Ascending aorta (tissue), 2 donors: ENCODE results near the gene RUNX2. TPM values are rescaled to one million over a fixed set of nuclear protein-coding genes. Genes with fewer than 3 reads are reported as not detected.
"Not testable (repeated sequence)": the region's sequence is repeated elsewhere in the genome, so short reads cannot be mapped to it uniquely, and the experiment has no call there.

Experiments
- DNase-seq, 2 donors: peaks; one replicate each; pipeline ENCODE4 v3.0.0-alpha.2; 2019; ENCODE audit warnings: low spot score in 2 of 2
- H3K27ac ChIP-seq, 2 donors: fragments of 200-600 bp; sonication (generic); one replicate each; pipeline ENCODE4 v1.5.1; 2016 to 2017; ENCODE audit warnings: mild to moderate bottlenecking in 1 of 2
- H3K27me3 ChIP-seq: fragments of 200-600 bp; sonication (generic); one replicate; pipeline ENCODE4 v1.5.1; 2017
- H3K36me3 ChIP-seq, 2 donors: fragments of 200-600 bp; sonication (generic); one replicate each; pipeline ENCODE4 v1.5.1; 2016
- H3K4me1 ChIP-seq, 2 donors: fragments of 200-600 bp; sonication (generic); one replicate each; pipeline ENCODE4 v1.5.1; 2016 to 2017; ENCODE audit warnings: mild to moderate bottlenecking in 1 of 2
- H3K4me3 ChIP-seq, 2 donors: fragments of 200-600 bp; sonication (generic); one replicate each; pipeline ENCODE4 v1.5.1; 2016 to 2017; ENCODE audit warnings: mild to moderate bottlenecking in 1 of 2
- H3K9me3 ChIP-seq, 2 donors: fragments of 200-600 bp; sonication (generic); one replicate each; pipeline ENCODE4 v1.5.1; 2016
- CTCF ChIP-seq, 3 experiments: fragments of 200-600 bp in 2 of 3; fragments of 450-650 bp in 1 of 3; sonication (generic) in 2 of 3; IDR thresholded peaks; one replicate each; pipeline ENCODE4 v1.5.1; 2016 to 2019; ENCODE audit warnings: antibody characterized with exemption in 3 of 3, mild to moderate bottlenecking in 1 of 3, moderate library complexity in 1 of 3
- intact Hi-C: fragments of 100-400 bp; cut with DNase I; formaldehyde crosslinking; loops from one replicate; pipeline ENCODE4 v1.15.1; 2023
- total RNA-seq: library from RNA; depleted of rRNA; stranded (reverse); fragments of >200 nt; gene quantifications from one replicate; pipeline ENCODE4 v1.1.0, GENCODE V29; 2016

The RUNX2 gene
- total RNA-seq, 1 donor from 2014 or later = 0.21 TPM

- no peaks in the 10 kb centered on the region for H3K36me3 ChIP-seq
- intact Hi-C loops = no loop called here
Measured at GRCh38 chr6:45460166-45460565, 132.0 kb downstream of the RUNX2 start.

GRCh38 chr6:45461486-45461885, 133.4 kb downstream of the RUNX2 start:
- Histone ChIP-seq H3K4me3 (no peak overlapping the region), H3K36me3 (no peaks in the 10 kb centered on the region), H3K4me1 (no peaks in the 10 kb centered on the region), H3K9me3 (no peaks in the 10 kb centered on the region), H3K27me3 (no peaks in the 10 kb centered on the region), H3K27ac (no peak overlapping the region)
- no peak for DNase-seq
- intact Hi-C loops = no loop called here
- no peak for TF ChIP-seq CTCF (IDR thresholded peaks at IDR 0.05)

More at GRCh38 chr6:45460166-45460565, 132.0 kb downstream of the RUNX2 start:
- H3K4me1 ChIP-seq = no peaks in the 10 kb centered on the region
- DNase-seq = no peak
- no peak overlapping the region for H3K27ac ChIP-seq
- H3K9me3 ChIP-seq = no peaks in the 10 kb centered on the region
- TF ChIP-seq CTCF (IDR thresholded peaks at IDR 0.05) = no peak
- no peak overlapping the region for H3K4me3 ChIP-seq
- no peaks in the 10 kb centered on the region for H3K27me3 ChIP-seq

- Histone ChIP-seq H3K4me3 (no peak overlapping the region), H3K27ac (no peak overlapping the region), H3K9me3 (no peaks in the 10 kb centered on the region), H3K4me1 (no peaks in the 10 kb centered on the region), H3K27me3 (no peaks in the 10 kb centered on the region), H3K36me3 (no peaks in the 10 kb centered on the region)
- intact Hi-C loops = no loop called here
- no peak for TF ChIP-seq CTCF (IDR thresholded peaks at IDR 0.05)
- DNase-seq = no peak
Measured at GRCh38 chr6:45462190-45463134, 134.3 kb downstream of the RUNX2 start.

GRCh38 chr6:45464685-45465084, 136.6 kb downstream of the RUNX2 start:
- DNase-seq = no peak
- no peaks in the 10 kb centered on the region for H3K4me1 ChIP-seq
- H3K27me3 ChIP-seq = no peaks in the 10 kb centered on the region
- no peaks in the 10 kb centered on the region for H3K9me3 ChIP-seq
- intact Hi-C loops = no loop called here
- H3K4me3 ChIP-seq = no peak overlapping the region
- no peaks in the 10 kb centered on the region for H3K36me3 ChIP-seq
- TF ChIP-seq CTCF (IDR thresholded peaks at IDR 0.05) = no peak
- no peak overlapping the region for H3K27ac ChIP-seq

GRCh38 chr6:45466686-45467085, 138.6 kb downstream of the RUNX2 start:
- Histone ChIP-seq H3K27ac (no peak overlapping the region), H3K4me3 (no peak overlapping the region), H3K4me1 (no peaks in the 10 kb centered on the region), H3K36me3 (no peaks in the 10 kb centered on the region), H3K9me3 (no peaks in the 10 kb centered on the region), H3K27me3 (no peaks in the 10 kb centered on the region)
- no peak for TF ChIP-seq CTCF (IDR thresholded peaks at IDR 0.05)
- DNase-seq = no peak
- intact Hi-C loops = no loop called here

- H3K9me3 ChIP-seq, intact Hi-C loops, DNase-seq, H3K27me3 ChIP-seq, H3K36me3 ChIP-seq, H3K27ac ChIP-seq, H3K4me3 ChIP-seq, H3K4me1 ChIP-seq: not testable (repeated sequence)
Measured at GRCh38 chr6:45467417-45467816, 139.3 kb downstream of the RUNX2 start.
